Esophagus muscularis mucosa (tissue), 4 donors: ENCODE measurements around the gene HRH4. TPM values are rescaled to one million over a fixed set of nuclear protein-coding genes. Genes with fewer than 3 reads are reported as not detected.
A peak's percentile ranks its signal among the peaks of the same experiment; 100 is the strongest.

Experiments
- DNase-seq: peaks from one replicate; pipeline ENCODE4 v3.0.0-alpha.2; 2017; ENCODE audit errors: extremely low spot score
- H3K27ac ChIP-seq, 4 donors: fragments of 200-600 bp; sonication (generic); replicated peaks in 1 of 4; 1 replicate in 3 of 4; 2 replicates in 1 of 4; pipeline ENCODE4 v1.5.1; 2016 to 2019; ENCODE audit warnings: mild to moderate bottlenecking in 1 of 4
- H3K27me3 ChIP-seq, 4 donors: fragments of 200-600 bp; sonication (generic); one replicate each; pipeline versions ENCODE4 v1.5.1 to v1.6.0; 2016 to 2019
- H3K36me3 ChIP-seq, 4 donors: fragments of 200-600 bp; sonication (generic); one replicate each; pipeline ENCODE4 v1.5.1; 2016 to 2019
- H3K4me1 ChIP-seq, 4 donors: fragments of 200-600 bp; sonication (generic); one replicate each; pipeline ENCODE4 v1.5.1; 2016 to 2019
- H3K4me3 ChIP-seq, 4 donors: fragments of 200-600 bp; sonication (generic); 1 replicate in 2 of 4; 2 replicates in 2 of 4; pipeline ENCODE4 v1.5.1; 2016 to 2019; ENCODE audit warnings: mild to moderate bottlenecking in 4 of 4, moderate library complexity in 1 of 4
- H3K9me3 ChIP-seq, 4 donors: fragments of 200-600 bp; sonication (generic); 1 replicate in 3 of 4; 2 replicates in 1 of 4; pipeline ENCODE4 v1.5.1; 2016 to 2019
- CTCF ChIP-seq, 3 experiments: fragments of 200-600 bp in 2 of 3; fragments of 450-650 bp in 1 of 3; sonication (generic) in 2 of 3; IDR thresholded peaks; one replicate each; pipeline ENCODE4 v1.5.1; 2017 to 2019; ENCODE audit warnings: antibody characterized with exemption in 3 of 3, mild to moderate bottlenecking in 2 of 3, moderate library complexity in 1 of 3
- EP300 ChIP-seq: sonication (generic); formaldehyde crosslinking; IDR thresholded peaks from one replicate; pipeline ENCODE4 v1.6.1; 2017; ENCODE audit warnings: antibody characterized with exemption
- POLR2A ChIP-seq: fragments of 450-650 bp; IDR thresholded peaks from one replicate; pipeline ENCODE4 v1.6.1; 2017; ENCODE audit warnings: antibody characterized with exemption, moderate library complexity, mild to moderate bottlenecking, low read depth
- POLR2AphosphoS5 ChIP-seq, 2 donors: sonication (generic); formaldehyde crosslinking; IDR thresholded peaks; one replicate each; pipeline ENCODE4 v1.6.1; 2017; ENCODE audit warnings: antibody characterized with exemption in 2 of 2
- WGBS: methylation state at CpG from one replicate; pipeline ENCODE4 v1.1.5; 2018; 5-methylcytosine and 5-hydroxymethylcytosine counted together
- intact Hi-C: fragments of 100-400 bp; cut with DNase I; formaldehyde crosslinking; loops from one replicate; pipeline ENCODE4 v1.15.1; 2023
- total RNA-seq, 4 donors: library from RNA; depleted of rRNA; stranded (reverse); fragments of >200 nt; gene quantifications; one replicate each; pipeline versions ENCODE4 v1.1.0 to v1.2.1, GENCODE V29; 2016

The HRH4 gene
- total RNA-seq, 4 donors from 2014 or later: 0.13 to 0.50 TPM; not detected in 2

- TF ChIP-seq CTCF (IDR thresholded peaks at IDR 0.05): no peak
- no peak for TF ChIP-seq POLR2A
- intact Hi-C loops: no loop called here
- Histone ChIP-seq H3K27ac (no peak overlapping the region), H3K9me3 (no peaks in the 10 kb centered on the region), H3K4me1 (peaks cover 6 to 23% (median 17%) of the 10 kb centered on the region in 4 donors), H3K4me3 (peak overlapping the region; percentile 79 to 95 (median 91)), H3K27me3 (peaks cover 0 to 19% (median 2%) of the 10 kb centered on the region in 4 donors), H3K36me3 (peaks cover 0 to 22% (median 8%) of the 10 kb centered on the region in 4 donors)
- 53% methylated on average over 3 of the region's 3 CpGs for WGBS
- no peak for DNase-seq
Observed at GRCh38 chr18:24427484-24427883, 33.0 kb upstream of the HRH4 start.

DNA sequence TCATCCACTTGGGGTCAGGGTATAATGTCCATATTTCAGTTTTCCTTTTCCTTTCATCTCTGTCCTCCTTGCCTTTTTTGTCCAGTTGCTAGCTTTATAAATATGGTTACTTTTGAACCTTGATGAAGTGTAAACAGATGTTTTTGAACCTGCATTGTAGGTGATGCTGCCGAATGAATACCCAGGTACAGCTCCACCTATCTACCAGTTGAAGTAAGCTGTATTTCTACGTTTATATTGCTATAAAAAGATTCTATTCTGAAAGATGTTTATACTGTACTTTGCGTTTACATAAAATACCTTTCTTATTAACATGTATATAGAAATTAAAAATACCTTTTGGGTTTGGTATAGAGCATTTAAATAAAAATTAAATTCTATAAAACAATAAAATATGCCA is 31.7 kb upstream of the HRH4 start:
- no peak overlapping the region for H3K27ac ChIP-seq
- no peak for TF ChIP-seq POLR2AphosphoS5 (IDR thresholded peaks at IDR 0.05)
- TF ChIP-seq EP300: no peak
- TF ChIP-seq POLR2A: no peak
- TF ChIP-seq CTCF (IDR thresholded peaks at IDR 0.05): no peak
- peaks cover 6 to 23% (median 17%) of the 10 kb centered on the region in 4 donors for H3K4me1 ChIP-seq
- no peak overlapping the region for H3K4me3 ChIP-seq
- H3K27me3 ChIP-seq: peaks cover 0 to 13% (median 2%) of the 10 kb centered on the region in 4 donors
- DNase-seq: no peak
- H3K9me3 ChIP-seq: no peaks in the 10 kb centered on the region
- H3K36me3 ChIP-seq: peaks cover 0 to 28% (median 12%) of the 10 kb centered on the region in 4 donors
- intact Hi-C loops: no loop called here
- 86% methylated on average over 3 of the region's 3 CpGs for WGBS

DNA sequence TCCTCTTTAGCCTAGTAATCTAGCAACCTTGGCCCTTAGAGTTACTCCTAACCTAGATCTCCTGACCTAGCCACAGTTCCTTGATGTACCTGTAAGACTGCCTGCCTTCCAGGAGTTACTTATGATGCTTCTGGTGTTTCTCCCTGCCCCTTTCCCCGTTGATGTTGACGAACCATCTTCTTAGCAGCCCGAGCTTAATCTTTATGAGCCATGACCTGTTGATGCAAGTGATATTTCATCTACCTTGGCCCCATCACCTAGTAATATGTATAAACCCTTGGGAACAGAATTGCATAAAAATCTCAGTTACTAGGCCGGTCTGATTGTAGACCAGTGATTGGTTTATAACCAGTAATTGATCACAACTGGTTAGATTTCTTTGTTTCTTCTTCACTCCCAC is 31.2 kb upstream of the HRH4 start:
- TF ChIP-seq POLR2A (no peak), EP300 (no peak), POLR2AphosphoS5 (IDR thresholded peaks at IDR 0.05) (no peak), CTCF (IDR thresholded peaks at IDR 0.05) (no peak)
- Histone ChIP-seq H3K27ac (no peak overlapping the region), H3K4me1 (peaks cover 6 to 23% (median 17%) of the 10 kb centered on the region in 4 donors), H3K27me3 (peaks cover 0 to 9% (median 2%) of the 10 kb centered on the region in 4 donors), H3K36me3 (peaks cover 0 to 28% (median 12%) of the 10 kb centered on the region in 4 donors), H3K9me3 (no peaks in the 10 kb centered on the region), H3K4me3 (no peak overlapping the region)
- DNase-seq: no peak
- WGBS: 94% methylated on average over 4 of the region's 4 CpGs
- intact Hi-C loops: no loop called here

GRCh38 chr18:24432618-24433017 is 27.8 kb upstream of the HRH4 start:
- Histone ChIP-seq H3K36me3 (peaks cover 0 to 52% (median 16%) of the 10 kb centered on the region in 4 donors), H3K27me3 (no peaks in the 10 kb centered on the region), H3K4me3 (no peak overlapping the region), H3K4me1 (peaks cover 1 to 10% (median 7%) of the 10 kb centered on the region in 4 donors), H3K27ac (no peak overlapping the region), H3K9me3 (no peaks in the 10 kb centered on the region)
- intact Hi-C loops: no loop called here
- WGBS: 96% methylated on average over 3 of the region's 3 CpGs
- TF ChIP-seq CTCF (IDR thresholded peaks at IDR 0.05): no peak
- no peak for TF ChIP-seq POLR2AphosphoS5 (IDR thresholded peaks at IDR 0.05)
- no peak for TF ChIP-seq POLR2A
- TF ChIP-seq EP300: no peak
- DNase-seq: no peak

- 92% methylated on average over 1 of the region's 1 CpG for WGBS
- Histone ChIP-seq H3K27me3 (no peaks in the 10 kb centered on the region), H3K36me3 (peaks cover 12 to 69% (median 28%) of the 10 kb centered on the region in 4 donors), H3K4me3 (no peak overlapping the region), H3K27ac (no peak overlapping the region), H3K9me3 (no peaks in the 10 kb centered on the region), H3K4me1 (no peaks in the 10 kb centered on the region)
- TF ChIP-seq POLR2A (no peak), POLR2AphosphoS5 (IDR thresholded peaks at IDR 0.05) (no peak), EP300 (no peak), CTCF (IDR thresholded peaks at IDR 0.05) (no peak)
- no peak for DNase-seq
- intact Hi-C loops: no loop called here
Observed at GRCh38 chr18:24436939-24437338, 23.5 kb upstream of the HRH4 start.
